AG04449 (cell line): ENCODE measurements around the gene TEPSIN.

Experiments
- CTCF ChIA-PET: fragments of 350-600 bp; formaldehyde crosslinking; extraction: SDS; loops from one replicate; lab custom pipeline; 2021; ENCODE audit warnings: antibody characterized with exemption; lab: Yijun Ruan, JAX
- POLR2A ChIA-PET: fragments of 400-600, 350-600 bp; formaldehyde crosslinking; extraction: SDS; loops from one replicate; lab custom pipeline; 2020; ENCODE audit warnings: antibody characterized with exemption, inconsistent platforms; lab: Yijun Ruan, JAX
- DNase-seq: peaks from one replicate; pipeline ENCODE4 v3.0.0-alpha.2; 2010; ENCODE audit warnings: low read depth, low spot score
- H3K4me3 ChIP-seq: 2 replicates; pipeline ENCODE4 v1.5.1; 2011; ENCODE audit warnings: low read depth, mild to moderate bottlenecking, control low read depth, low read length
- CTCF ChIP-seq: IDR thresholded peaks from one replicate; pipeline ENCODE4 v1.5.1; 2011; ENCODE audit warnings: mild to moderate bottlenecking, moderate library complexity, low read length, control low read depth, inconsistent platforms; ENCODE audit not compliant: insufficient read depth; ENCODE audit errors: missing control alignments

The TEPSIN gene

GRCh38 chr17:81194941-81195901 lies 43.6 kb downstream of the TEPSIN start:
- ChIA-PET POLR2A (no interaction called here), CTCF (interaction anchor here (0.7 to 1.3 kb wide), 2 partner anchors 18 to 172 kb away, joined by 3 read pairs; no protein-coding TSS in a partner anchor)
- no peak for TF ChIP-seq CTCF
- H3K4me3 ChIP-seq: no peak overlapping the region
- no peak for DNase-seq

GRCh38 chr17:81194225-81194760 lies 44.6 kb downstream of the TEPSIN start:
- H3K4me3 ChIP-seq: no peak overlapping the region
- ChIA-PET CTCF (no interaction called here), POLR2A (no interaction called here)
- no peak for DNase-seq
- TF ChIP-seq CTCF: no peak

- ChIA-PET CTCF (no interaction called here), POLR2A (no interaction called here)
- no peak for DNase-seq
- H3K4me3 ChIP-seq: no peak overlapping the region
- TF ChIP-seq CTCF: no peak
These were observed 45.2 kb downstream of the TEPSIN start for GRCh38 chr17:81193470-81194224.

- H3K4me3 ChIP-seq: no peak overlapping the region
- POLR2A ChIA-PET: no interaction called here
- CTCF ChIA-PET: interaction anchor here (0.9 to 1.4 kb wide), 2 partner anchors 8 to 50 kb away, joined by 4 read pairs; no protein-coding TSS in a partner anchor
These were observed 45.8 kb downstream of the TEPSIN start for GRCh38 chr17:81193051-81193410.

GRCh38 chr17:81192386-81193050 lies 46.3 kb downstream of the TEPSIN start:
- ChIA-PET POLR2A (no interaction called here), CTCF (interaction anchor here (0.9 to 1.4 kb wide), 3 partner anchors 8 to 50 kb away, joined by 3 to 4 read pairs (median 4); no protein-coding TSS in a partner anchor)
- DNase-seq: no peak

More at GRCh38 chr17:81193051-81193410, 45.8 kb downstream of the TEPSIN start:
- TF ChIP-seq CTCF: no peak
- DNase-seq: no peak

More at GRCh38 chr17:81192386-81193050, 46.3 kb downstream of the TEPSIN start:
- no peak for TF ChIP-seq CTCF
- no peak overlapping the region for H3K4me3 ChIP-seq
